Lower leg skin (tissue), 4 donors: ENCODE data around the gene SSR2. TPM values are rescaled to one million over a fixed set of nuclear protein-coding genes. Genes with fewer than 3 reads are reported as not detected.

Source experiments
- DNase-seq, 2 donors: peaks; one replicate each; pipeline ENCODE4 v3.0.0-alpha.2; 2019; ENCODE audit warnings: low spot score in 2 of 2
- H3K4me3 ChIP-seq: fragments of 200-600 bp; sonication (generic); 2 replicates; pipeline ENCODE4 v1.5.1; 2017; ENCODE audit warnings: mild to moderate bottlenecking, low read depth; ENCODE audit not compliant: poor library complexity, severe bottlenecking
- POLR2A ChIP-seq, 2 donors: fragments of 450-650 bp; IDR thresholded peaks; one replicate each; pipeline ENCODE4 v1.6.1; 2016 to 2017; ENCODE audit warnings: antibody characterized with exemption in 2 of 2, mild to moderate bottlenecking in 1 of 2, moderate library complexity in 1 of 2
- WGBS, 2 donors: methylation state at CpG; one replicate each; pipeline ENCODE4 v1.1.5; 2018; 5-methylcytosine and 5-hydroxymethylcytosine counted together
- intact Hi-C: fragments of 100-400 bp; cut with DNase I; formaldehyde crosslinking; loops from one replicate; pipeline ENCODE4 v1.15.0; 2023; ENCODE audit warnings: low total_unique reads
- total RNA-seq, 4 donors: library from RNA; depleted of rRNA; stranded (reverse); fragments of >200 nt; gene quantifications; one replicate each; pipeline ENCODE4 v1.1.0, GENCODE V29; 2016
- TF ChIP-seq, protein P1 (sequence below), 3 donors: fragments of 450-650 bp; IDR thresholded peaks; one replicate each; pipeline ENCODE4 v1.5.1; 2016; ENCODE audit warnings: antibody characterized with exemption in 3 of 3, mild to moderate bottlenecking in 3 of 3, moderate library complexity in 2 of 3

SSR2 gene
- total RNA-seq = 100 to 1,000 TPM; 113 to 215 (median 185) TPM

- intact Hi-C loops = no loop called here
- 0 to 1% methylated on average over 36 to 45 of the region's 45 CpGs for WGBS, 2 donors
- peak; percentile 90 to 96 for DNase-seq
- H3K4me3 ChIP-seq = peak within 1 kb of the TSS; percentile 34
- TF ChIP-seq POLR2A (IDR thresholded peaks at IDR 0.05) = no peak
- TF ChIP-seq, protein P1, sequence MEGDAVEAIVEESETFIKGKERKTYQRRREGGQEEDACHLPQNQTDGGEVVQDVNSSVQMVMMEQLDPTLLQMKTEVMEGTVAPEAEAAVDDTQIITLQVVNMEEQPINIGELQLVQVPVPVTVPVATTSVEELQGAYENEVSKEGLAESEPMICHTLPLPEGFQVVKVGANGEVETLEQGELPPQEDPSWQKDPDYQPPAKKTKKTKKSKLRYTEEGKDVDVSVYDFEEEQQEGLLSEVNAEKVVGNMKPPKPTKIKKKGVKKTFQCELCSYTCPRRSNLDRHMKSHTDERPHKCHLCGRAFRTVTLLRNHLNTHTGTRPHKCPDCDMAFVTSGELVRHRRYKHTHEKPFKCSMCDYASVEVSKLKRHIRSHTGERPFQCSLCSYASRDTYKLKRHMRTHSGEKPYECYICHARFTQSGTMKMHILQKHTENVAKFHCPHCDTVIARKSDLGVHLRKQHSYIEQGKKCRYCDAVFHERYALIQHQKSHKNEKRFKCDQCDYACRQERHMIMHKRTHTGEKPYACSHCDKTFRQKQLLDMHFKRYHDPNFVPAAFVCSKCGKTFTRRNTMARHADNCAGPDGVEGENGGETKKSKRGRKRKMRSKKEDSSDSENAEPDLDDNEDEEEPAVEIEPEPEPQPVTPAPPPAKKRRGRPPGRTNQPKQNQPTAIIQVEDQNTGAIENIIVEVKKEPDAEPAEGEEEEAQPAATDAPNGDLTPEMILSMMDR (IDR thresholded peaks at IDR 0.05) = no peak
Observed at GRCh38 chr1:156020293-156021092, at the start of gene SSR2. Gene SSR2 (minus strand): TSS chr1:156020951. CDS start chr1:156020167, 784 bp downstream.

- intact Hi-C loops = no loop called here
- 47 to 48% methylated on average over 4 of the region's 4 CpGs for WGBS, 2 donors
- DNase-seq = no peak
- TF ChIP-seq, protein P1 (IDR thresholded peaks at IDR 0.05) = no peak
- no peak for TF ChIP-seq POLR2A (IDR thresholded peaks at IDR 0.05)
- H3K4me3 ChIP-seq = no peak overlapping the region
Observed at GRCh38 chr1:156070548-156070947, 49.8 kb upstream of the SSR2 start.

- no peak overlapping the region for H3K4me3 ChIP-seq
- intact Hi-C loops = no loop called here
- TF ChIP-seq POLR2A (IDR thresholded peaks at IDR 0.05) = no peak
- TF ChIP-seq, protein P1 (IDR thresholded peaks at IDR 0.05) = no peak
- DNase-seq = no peak
- WGBS, 2 donors = 83% methylated on average over 3 of the region's 3 CpGs
Observed at GRCh38 chr1:156069490-156070455, 49.0 kb upstream of the SSR2 start.

DNA sequence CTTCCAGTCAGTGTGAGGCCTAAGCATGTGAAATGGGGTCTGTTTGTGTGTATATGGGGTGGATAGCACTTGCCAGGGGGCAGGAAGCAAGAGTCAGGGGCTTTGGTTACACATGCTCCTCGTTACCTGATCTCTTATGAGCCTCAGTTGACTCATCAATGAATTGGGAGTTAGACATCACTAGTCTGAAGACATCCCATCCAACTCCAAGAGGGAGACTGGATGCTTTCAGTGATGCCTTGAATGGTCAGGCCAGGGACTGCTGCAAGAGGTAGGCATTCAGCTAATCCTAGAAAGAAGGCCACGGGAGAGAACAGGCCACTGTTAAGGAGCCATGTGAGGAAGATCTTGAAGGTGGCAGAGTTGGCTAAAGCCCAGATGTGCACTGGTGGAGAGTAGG, 46.5 kb upstream of the SSR2 start:
- DNase-seq = no peak
- TF ChIP-seq POLR2A (IDR thresholded peaks at IDR 0.05) = no peak
- TF ChIP-seq, protein P1 (IDR thresholded peaks at IDR 0.05) = no peak
- H3K4me3 ChIP-seq = no peak overlapping the region
- WGBS, 2 donors = 85 to 88% methylated on average over 2 of the region's 2 CpGs
- intact Hi-C loops = no loop called here

DNA sequence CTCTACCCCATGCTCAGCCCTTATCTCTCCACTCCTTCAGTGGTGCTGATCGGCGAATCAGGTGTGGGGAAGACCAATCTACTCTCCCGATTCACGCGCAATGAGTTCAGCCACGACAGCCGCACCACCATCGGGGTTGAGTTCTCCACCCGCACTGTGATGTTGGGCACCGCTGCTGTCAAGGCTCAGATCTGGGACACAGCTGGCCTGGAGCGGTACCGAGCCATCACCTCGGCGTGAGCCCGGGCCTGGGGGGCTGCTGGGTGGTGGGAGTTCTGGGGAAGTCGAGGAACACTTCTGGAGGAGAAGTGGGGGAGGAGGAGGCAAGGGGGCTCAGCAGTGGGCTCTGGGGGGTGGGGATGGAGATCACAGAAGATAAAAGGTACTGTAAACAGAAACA, 45.1 kb upstream of the SSR2 start:
- TF ChIP-seq POLR2A (IDR thresholded peaks at IDR 0.05) = no peak
- TF ChIP-seq, protein P1 (IDR thresholded peaks at IDR 0.05) = no peak
- intact Hi-C loops = no loop called here
- WGBS, 2 donors = 75 to 86% methylated on average over 16 of the region's 16 CpGs
- no peak overlapping the region for H3K4me3 ChIP-seq
- no peak for DNase-seq
